ENCODE data around the gene FASTKD2. TPM values are rescaled to one million over a fixed set of nuclear protein-coding genes. Genes with fewer than 3 reads are reported as not detected.
"Not testable (repeated sequence)": the region's sequence is repeated elsewhere in the genome, so short reads cannot be mapped to it uniquely, and the experiment has no call there.

The FASTKD2 gene
- total RNA-seq, 1 experiment from 2014 or later = 43.0 TPM

- no peak for DNase-seq (ENCODE audit: low spot score)
Observed at GRCh38 chr2:206790311-206790935, 25.0 kb downstream of the FASTKD2 start.

DNA sequence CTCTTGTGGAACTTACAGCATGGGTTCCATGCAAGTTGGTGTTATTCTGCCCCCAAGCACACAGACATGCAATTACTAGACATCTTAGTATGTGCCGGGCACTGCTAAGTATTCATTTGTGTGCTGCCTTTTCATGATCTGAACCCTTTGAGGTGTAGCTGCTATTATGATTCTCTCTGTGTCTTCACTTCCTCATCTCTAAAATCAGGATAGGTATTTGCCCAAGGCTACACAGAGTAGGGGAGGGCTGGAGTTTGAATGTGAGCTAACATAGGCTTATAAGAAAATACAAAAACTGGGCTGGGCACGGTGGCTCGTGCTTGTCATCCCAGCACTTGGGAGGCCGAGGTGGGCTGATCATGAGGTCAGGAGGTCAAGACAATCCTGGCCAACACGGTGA is 27.2 kb downstream of the FASTKD2 start:
- no peak for DNase-seq (ENCODE audit: low spot score)

GRCh38 chr2:206797376-206797775 is 32.0 kb downstream of the FASTKD2 start:
- DNase-seq (ENCODE audit: low spot score) = no peak

- no peak for DNase-seq (ENCODE audit: low spot score)
Observed at GRCh38 chr2:206798000-206798399, 32.6 kb downstream of the FASTKD2 start.

GRCh38 chr2:206799083-206799482 is 33.7 kb downstream of the FASTKD2 start:
- no peak for DNase-seq (ENCODE audit: low spot score)

DNA sequence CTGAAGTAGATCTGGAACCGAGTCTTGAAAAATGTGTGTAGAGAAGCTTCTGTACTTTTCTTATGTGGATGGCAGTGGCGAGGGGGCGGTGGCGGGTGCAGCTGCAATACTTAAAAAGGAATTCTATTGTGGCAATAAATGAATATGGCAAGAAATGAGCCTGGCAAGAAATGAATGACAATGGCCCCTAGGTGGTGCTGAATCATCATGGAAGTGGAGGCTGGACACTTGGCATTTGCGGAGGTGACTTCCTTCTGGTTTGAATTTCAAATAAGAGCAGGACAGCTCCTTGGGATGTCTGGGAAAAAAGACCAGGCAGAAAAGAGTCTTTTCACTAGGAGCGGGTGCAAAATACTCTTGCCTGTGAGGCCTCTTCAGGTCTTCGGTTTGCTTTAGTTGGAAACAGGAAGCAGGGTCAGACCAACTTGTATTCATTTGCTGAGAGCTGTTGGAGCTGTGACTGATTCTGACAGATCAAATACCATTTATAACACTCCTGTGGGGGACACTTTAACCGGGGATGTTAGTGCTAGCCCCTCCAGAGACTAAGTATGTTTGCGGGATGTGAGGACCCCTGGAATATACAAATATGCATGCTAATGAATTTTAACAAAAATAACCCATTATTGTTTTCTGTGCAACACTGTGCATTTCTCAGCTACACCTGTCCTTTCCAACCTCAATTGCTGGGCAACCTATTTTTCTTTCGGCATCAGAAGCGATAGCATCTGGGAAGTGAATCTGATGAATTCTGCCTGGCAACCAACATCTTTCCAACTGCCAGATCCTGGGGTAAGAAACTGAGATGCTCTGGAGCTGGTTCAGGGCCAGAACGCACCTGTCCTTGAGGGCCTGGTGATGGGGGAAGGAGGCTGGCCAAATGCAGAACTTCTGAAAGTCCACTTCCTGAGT is 35.4 kb downstream of the FASTKD2 start:
- peak; percentile 67 for DNase-seq (ENCODE audit: low spot score)

DNA sequence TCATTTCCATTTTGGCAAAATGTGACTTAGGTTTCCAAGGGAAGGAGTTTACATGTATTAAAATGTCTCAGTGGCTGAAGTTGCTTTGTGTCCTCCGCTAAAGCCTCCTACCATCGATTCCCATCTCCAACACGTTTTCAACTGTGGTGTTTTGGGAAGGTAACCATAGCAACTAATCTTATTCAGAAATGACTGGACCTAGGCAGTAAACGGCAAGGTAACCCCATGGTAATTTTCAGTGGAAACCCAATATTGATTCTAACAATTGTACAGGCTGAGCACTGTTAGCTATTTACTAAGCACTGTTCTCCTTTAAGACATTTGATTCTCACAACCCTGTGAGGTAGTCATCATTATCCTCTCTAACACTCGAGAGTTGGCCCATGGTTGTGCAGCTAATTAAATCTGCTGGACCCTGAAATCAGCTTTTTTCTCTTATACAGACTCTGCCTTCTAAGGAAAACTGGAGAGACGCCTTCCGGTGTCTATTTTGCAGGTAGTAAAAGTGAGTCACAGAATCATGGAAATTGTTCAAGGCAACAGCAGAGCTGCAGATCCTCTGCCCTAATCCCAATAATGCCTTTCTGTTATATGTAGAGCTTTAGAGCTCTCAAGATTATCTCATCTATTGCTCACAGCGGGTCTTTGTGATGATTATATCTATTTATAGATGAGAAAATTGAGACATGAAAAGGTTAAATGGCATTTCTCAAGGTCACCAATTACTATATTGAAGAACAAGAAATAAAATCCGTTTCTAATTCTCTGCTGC is 36.2 kb downstream of the FASTKD2 start:
- DNase-seq (ENCODE audit: low spot score) = no peak

DNA sequence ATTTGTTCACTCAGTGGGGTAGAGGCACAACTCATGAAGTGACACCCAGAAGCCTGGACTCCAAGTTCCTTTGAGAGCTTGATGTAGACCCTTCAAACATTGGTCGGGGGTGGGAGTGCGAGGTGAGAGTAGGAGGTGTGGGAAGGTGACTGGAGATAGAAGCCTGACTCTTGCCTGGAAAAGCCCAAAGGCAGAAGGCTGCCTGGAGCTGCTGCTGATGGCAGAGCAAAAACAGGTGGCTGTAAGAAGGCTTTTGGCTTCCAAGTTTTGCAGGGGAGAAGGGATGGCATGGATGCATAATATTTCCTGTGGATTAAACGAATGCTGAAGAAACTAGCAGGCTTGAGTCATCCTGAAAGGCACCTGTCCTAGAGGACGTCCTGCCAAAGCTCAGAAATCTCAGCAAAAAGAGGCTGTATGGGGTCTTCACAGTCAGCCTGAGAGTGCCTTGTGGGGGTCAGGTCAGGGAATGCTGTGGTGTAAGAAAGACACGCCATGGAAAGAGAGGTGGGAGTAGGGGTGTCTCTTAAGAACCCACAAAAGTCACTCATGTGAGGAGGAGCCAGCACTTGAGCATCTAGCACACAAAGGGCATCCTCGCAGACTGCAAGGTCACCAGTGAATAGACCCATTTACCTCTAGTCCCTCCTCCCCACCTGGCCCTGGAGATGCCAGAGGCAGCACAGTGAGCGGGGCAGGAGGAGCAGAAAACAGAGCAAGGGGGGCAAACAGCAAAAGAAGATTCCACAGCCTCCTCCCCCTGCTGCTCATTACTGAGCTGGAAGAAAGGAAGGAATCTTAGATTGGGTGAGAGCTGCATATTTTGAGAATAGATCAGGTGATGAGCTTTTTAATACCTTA is 37.5 kb downstream of the FASTKD2 start:
- DNase-seq (ENCODE audit: low spot score) = no peak

- DNase-seq (ENCODE audit: low spot score) = no peak
Observed at GRCh38 chr2:206804326-206804725, 38.9 kb downstream of the FASTKD2 start.

DNA sequence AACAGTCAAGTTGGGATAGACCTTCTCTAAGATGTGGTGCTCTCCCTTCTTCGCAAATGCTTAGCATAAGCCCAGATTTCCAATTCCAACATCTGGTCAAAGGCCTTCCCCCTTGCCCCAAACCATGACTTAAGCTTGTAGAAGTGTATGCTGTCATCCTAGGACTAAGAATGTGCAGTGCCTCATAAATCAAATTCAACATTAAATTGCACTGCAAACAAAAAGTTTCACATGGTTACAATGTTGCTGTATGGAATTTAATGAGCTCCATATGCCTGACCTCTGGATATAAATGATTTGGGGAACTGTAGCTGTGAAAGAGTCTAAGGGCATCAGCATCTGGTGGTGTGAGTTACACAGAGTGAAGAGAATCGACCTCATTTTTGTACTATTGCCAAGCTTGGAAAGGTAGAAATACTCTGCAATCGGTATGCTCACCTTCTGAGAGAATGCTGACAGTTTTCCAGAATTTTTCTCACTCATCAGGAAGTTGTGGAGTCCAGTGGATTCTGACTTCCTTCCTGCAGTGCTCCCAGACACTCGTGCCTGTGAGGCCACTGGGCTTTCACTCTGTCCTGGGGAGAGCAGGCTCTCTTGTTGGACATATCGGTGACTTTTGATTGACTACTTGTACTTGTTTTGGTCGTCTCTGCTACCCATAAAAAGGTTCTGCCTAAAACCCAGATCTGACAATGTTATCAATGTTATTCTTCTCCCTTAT is 40.6 kb downstream of the FASTKD2 start:
- DNase-seq (ENCODE audit: low spot score) = no peak

- DNase-seq (ENCODE audit: low spot score) = not testable (repeated sequence)
Observed at GRCh38 chr2:206807624-206808023, 42.2 kb downstream of the FASTKD2 start.

GRCh38 chr2:206812471-206812870 is 47.1 kb downstream of the FASTKD2 start:
- not testable (repeated sequence) for DNase-seq (ENCODE audit: low spot score)

GRCh38 chr2:206814498-206814897 is 49.1 kb downstream of the FASTKD2 start:
- DNase-seq (ENCODE audit: low spot score) = no peak

- DNase-seq (ENCODE audit: low spot score) = no peak
Observed at GRCh38 chr2:206820807-206821206, 55.4 kb downstream of the FASTKD2 start.

DNA sequence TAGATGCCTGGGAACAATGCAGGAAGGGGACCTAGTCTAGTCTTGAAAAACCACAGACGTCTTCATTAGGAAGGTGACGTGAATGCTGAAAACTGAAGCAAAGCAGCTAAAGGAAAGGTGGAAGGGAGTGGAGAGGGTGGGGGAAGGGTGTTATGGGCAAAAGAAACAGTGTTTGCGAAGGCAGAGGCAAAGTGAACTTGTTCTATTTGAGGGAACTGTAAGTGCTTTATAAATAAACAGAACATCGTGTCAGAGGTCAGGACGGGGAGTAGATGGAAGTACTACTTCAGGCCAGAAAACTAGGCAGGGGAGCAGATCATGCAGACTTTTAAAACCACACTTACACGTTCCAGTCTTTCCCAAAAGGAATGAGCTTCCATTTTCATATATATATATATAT is 57.8 kb downstream of the FASTKD2 start:
- DNase-seq (ENCODE audit: low spot score) = no peak

- no peak for DNase-seq (ENCODE audit: low spot score)
Observed at GRCh38 chr2:206824087-206824618, 58.7 kb downstream of the FASTKD2 start.

- DNase-seq (ENCODE audit: low spot score) = no peak
Observed at GRCh38 chr2:206824993-206825392, 59.6 kb downstream of the FASTKD2 start.

GRCh38 chr2:206831442-206831995 is 66.1 kb downstream of the FASTKD2 start:
- DNase-seq (ENCODE audit: low spot score) = no peak

- no peak for DNase-seq (ENCODE audit: low spot score)
Observed at GRCh38 chr2:206832873-206833272, 67.5 kb downstream of the FASTKD2 start.

- DNase-seq (ENCODE audit: low spot score) = no peak
Observed at GRCh38 chr2:206833291-206833690, 67.9 kb downstream of the FASTKD2 start.
